HG03280 (cell line): ENCODE measurements around the gene PRMT7.

Source experiments
- ATAC-seq: cut with Tn5 transposase; IDR thresholded peaks from one replicate; pipeline ENCODE4 v1.9.1; 2021; ENCODE audit warnings: mild to moderate bottlenecking, moderate library complexity; ENCODE audit not compliant: unreplicated experiment

Gene PRMT7

DNA sequence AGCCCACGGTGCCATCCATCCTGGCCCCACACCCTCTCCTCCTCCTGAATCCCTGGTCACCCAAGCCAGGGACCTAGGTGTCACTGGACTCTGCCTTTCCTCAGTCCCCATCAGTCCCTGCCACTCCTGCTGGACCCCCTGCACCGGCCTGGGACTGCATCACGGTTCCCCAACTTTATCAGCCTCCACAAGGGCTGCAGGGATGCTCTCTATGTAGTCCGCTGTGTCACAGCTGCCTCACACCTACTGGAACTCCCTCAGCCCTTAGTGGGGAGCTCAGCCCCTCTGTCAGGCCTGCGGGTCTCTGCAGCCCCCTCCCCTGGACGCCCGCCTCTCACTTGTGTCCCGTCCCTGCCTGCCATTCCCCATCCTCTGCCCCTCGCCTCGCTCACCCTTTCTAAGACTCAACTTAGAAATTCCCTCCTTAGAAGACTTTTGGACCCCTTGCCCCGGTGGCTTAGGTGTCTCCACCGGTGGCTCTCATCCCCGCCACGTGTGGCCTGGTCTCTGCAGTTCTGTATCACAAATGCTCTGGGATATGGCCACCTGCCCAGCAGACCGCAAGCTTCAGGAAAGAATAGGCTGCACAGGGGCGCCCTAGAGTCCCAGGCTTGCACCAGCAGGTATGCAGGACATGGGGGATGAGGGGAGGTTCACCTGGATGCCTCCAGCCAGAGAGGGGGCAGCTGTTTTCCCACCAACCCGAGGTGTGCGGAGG is 62.9 kb downstream of the PRMT7 start:
- ATAC-seq: no peak

DNA sequence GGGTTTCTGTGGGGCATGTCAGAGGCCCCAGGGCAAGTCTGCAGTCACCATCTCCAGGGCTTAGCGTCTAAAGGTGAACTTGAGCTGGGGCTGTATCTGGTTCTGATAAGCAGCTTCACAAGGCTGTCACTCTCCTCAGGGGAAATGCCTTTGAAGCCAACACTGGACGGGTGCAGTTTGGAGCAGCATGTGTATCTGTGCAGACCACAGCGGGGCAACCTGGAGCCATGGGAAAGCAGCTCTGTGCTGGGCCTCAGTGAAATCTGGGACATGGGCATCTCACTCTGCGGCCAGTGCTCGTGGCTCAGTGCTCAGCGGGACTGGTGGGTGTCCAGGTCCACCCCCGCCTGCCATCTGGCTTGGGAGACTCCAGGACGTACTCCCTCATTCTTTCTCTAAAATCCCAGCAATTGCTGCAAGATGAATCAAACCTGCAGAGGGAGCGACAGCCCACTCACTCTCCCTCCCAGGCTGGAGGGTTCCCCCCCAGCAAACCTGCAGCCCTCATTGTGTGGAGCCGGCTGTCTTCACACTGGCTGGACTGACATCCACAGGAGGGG is 63.5 kb downstream of the PRMT7 start:
- no peak for ATAC-seq

DNA sequence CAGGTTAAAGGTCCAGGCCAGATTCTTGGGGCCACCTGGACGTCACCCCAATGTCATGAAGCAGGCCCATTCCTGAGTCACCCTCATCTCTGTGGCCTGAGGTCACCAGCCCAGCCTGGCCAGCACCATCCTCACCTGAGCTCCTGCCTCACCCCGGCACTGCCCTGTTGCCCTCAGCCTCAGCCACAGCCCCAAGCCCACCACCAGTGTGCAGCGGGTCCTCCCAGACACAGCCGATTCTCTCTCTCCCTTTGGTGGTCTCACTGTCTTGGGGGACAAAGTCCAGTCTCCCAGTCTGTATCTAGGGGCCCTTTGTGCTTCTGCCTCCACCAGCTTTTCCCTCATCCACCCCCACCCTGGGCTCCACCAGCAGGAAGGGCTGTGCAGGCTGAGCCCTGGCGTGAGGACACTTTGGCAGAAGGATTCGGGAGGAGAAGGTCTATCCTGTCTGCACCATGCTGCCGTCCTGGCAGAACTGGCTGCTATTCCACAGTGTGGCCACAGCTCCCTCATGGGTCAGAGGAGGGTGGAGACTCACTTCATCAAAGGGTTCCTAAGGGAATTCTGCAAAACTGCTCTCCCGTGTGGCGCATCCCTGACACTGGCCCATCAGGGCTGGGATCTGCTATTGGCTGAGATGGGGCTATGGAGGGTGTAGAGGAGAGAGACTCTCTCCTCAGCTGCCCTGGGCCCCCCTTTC is 64.3 kb downstream of the PRMT7 start:
- ATAC-seq: no peak

DNA sequence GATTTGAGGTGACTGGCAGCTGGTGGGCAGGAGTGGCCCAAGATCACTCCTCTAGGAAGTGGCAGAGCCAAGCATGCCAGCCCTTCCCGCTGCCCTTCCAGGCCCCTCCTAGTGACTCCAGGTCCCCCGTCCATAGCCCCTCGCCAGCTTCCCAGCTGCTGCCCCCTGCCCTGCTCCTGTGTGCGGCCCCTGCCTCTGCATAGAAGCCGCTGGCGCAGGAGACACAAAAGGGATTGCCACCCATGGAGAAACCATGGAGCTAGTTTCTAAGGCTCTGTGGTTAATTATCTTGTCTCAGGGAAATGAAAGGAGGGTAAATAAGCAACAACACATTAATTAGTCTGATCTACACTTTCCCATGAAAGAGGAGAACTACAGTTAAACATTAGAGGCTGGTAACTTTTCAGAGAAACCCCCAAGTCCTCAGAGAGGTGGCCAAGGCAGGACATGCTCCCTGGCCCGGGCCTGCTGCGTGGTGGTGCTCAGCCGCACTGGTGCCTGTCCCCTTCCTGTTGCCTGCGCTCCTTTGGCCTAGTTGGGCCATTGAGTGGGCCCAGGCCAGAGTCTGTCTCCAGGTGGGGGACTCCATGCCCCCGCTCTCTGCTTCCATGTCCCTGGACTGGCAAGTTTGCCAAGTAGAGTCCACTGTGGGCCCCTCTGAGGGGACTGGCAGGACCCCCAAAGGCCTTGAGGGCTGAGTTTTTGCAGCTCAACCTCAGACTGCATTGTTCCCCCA is 65.2 kb downstream of the PRMT7 start:
- ATAC-seq: no peak

DNA sequence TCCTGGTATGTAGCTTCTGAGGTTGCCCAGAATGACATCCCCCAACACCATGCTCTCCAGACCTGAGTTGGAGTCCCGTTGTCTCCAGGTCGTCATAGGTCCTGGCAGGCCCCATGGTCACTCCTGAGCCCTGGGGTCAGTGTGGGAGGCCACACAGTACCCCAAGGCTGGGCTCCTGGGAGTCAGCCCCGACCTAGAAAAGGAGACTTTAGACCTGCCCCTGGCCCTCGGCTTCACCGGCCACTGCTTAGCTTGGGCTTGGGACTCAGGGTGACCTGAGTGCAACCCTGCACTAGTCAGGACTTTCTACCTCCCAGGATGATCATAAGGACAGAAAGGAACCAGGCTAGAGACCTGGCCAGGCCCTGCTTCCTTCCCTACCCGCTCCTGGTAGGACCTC is 65.8 kb downstream of the PRMT7 start:
- ATAC-seq: no peak

DNA sequence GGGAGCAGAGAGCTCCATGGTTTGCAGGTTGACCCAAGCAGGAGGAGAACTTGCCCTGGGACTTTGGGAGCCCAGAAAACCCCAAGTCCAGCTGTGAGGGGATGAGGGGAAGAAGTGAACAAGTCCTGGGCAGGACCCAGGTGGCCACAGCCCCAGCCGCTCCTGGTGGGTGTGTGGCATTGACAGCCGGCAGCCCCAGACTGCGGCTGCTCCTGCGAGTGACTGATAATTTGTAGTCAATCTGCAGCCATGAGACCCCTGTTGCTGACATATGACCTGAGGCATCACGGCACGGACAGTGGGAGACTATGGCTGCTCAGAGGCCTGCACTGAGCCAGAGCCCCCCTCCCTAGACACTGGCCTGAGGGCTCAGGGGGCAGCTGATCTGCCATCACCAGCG is 66.4 kb downstream of the PRMT7 start:
- ATAC-seq: no peak

DNA sequence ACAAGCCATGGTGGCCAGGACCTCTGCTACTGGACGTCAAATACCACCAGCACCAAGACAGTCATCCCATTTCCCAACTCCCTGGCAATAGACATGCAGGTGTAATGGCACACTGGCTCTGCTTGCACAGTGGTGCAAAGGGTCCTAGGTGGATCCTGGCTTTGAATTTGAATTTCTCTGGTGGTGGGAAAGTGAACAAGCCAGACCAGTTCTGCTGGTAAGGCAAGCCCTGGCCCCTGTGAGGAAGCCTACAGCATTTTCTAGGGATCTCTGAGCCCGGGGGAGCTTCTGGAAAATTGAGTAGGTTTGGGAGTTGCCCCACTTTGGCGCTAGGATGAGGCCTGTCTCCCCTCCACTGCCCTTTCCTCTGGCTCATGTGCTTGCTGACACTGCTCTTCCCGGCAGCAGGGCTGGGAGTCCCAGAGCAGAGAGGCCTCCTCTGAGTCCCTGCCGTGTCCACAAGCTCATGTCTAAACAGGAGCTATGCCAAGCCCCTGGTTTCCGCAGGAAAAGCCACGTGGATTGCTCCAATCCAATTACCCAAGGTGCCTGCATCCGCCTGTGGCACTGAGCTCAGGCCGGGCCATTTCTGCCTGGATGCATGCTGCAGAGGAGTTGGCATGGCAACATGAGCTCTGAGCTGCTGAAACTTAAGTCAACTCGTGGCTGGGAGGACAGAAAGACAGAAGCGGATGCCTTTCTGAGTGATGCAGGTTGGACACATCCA is 67.0 kb downstream of the PRMT7 start:
- ATAC-seq: no peak

DNA sequence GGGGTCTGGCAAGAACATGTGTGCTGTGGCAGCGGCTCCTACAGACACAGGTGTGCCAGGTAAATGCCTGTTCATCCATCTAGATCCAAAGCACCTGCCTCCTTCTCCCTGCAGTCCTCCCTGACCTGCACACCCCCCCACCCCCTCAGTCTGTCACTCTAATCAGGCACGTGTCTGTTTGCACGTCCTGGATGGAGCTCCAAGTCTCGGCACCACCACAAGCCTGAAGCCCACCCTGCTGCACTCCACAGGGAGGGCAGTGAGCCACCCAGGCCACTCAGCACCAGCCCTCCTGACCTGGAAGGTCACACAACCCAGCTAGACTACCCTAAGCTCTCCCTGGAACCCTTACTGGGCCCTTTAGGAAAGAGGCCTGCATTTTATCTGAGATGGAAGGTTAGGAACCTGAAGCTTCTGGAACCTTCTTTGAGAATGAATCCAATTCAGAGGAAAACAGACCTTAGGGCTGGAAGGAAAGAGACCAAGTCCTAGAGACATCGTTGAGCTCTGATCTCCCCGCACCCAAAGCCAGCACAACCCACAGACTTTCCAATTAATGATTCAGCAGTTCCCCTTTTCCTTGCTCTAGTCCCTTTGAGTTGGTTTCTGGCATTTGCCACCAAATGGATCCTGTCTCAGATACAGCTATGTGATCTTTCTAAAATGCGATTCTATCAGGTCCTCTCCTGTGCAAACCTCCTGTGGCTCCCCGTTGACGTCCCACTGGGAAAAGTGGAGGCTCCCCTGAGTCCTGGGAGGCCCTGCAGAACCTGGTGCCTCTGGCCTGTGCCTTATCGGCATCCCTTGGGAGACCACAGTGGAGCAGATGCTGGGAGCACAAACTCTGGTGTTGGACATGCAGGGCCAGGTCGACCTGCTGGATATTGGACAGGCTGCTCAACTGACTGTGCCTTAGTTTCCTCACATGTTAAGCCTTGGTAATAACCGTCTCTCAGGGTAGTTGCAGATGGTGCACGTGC is 67.9 kb downstream of the PRMT7 start:
- ATAC-seq: no peak

DNA sequence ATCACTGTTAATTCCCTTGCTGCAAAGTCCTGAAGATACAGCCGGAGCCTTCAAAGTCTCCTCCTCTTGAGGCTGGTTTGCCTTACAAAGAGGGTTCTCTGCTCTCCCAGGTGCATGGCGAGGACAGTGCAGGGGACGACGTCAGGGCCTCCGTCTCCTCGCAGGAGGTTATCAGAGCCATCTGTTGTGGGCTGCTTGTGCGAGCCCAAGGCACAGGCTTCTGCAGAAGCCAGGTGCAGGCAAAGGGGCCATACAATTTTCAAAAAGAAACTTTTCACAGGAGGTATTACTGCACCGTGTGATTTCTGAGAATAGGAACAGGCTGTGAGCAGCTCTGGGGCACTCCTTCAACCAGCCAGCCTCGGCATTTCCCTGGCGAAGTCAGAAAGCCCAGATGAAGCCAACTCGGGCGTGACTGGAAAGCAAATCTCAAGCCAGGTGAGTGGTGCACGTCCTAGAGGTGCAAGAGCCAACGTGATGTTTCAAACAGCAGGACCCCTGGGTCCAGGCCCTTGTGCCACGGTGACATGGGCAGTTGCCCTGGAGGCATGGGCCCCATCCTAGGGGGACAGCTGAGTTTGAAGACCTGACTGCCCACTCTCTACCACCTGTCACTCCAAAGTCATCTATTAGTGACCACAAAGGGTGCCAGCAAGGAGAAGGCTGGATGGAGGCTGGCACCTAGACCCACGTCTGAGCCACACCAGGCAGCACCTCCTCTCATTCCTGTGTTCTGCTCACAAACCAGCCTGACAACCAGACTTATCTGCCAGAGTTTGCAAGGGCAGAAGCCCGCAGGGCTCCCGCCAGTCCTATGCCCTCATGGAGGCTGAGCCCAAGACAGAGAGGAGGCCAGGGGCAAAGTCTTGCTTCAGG is 68.9 kb downstream of the PRMT7 start:
- ATAC-seq: no peak

DNA sequence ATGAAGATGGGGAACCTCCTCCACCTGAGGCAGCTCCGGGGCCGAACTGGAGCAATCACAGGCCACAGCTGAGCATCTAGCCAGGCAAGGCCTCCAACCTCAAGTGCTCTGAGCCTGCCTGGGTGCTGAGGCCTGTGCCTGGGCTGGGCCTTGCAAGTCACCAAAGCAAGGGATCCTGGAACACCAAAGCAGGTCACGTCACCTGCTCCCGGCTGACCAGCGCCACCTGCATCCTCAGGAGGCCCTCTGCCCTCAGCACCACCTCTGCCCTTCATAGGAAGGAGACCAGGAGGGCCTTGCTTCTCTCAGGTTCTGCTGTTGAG is 69.5 kb downstream of the PRMT7 start:
- no peak for ATAC-seq

DNA sequence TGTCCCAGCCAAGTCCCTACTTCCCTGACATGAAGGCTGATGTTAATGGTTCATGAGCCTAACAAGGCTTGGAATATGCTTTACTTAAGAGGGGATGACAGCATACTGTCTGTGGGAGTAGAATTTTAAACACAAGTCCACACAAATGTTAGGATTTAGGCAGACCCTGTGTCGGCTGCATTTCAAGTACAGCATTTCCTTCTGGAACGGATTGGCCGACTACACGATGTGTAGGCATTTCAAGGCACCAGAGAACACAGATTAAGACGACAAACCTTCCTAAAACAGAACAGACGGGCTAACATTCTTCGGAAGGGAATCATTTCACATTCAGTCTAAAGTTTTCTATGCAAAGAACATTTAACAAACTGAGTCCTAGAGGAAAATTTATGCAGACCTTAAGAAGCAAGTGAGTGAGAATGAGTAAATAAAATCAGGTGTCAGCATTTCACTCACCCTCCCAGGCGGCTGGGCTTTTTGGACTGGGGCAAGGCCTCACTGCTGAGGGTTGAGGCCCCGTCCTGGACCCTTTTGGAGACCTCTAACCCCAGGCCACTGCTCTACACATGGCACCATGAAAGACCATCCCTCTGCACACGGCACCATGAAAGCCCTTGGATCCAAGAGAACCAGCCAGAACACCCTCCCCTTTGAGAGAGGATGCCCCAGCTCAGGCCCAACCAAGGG is 70.0 kb downstream of the PRMT7 start:
- no peak for ATAC-seq

DNA sequence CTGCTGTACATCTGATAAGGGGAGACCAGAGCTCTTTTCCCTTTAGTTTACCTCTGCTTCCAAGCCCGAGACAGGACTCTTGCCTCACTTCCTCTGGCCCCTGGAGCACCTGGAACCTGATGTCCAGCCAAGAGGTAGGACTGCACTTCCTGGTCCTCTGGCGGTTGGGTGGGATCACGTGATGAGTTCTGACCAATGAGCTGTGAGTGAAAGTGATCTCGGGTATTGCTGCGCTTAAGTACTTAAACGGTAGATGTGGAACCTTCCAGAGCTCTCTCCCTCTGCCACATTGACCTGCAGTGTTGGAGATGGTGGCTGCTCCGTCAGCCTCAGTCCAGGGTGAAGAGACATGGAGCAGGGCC is 70.5 kb downstream of the PRMT7 start:
- no peak for ATAC-seq

DNA sequence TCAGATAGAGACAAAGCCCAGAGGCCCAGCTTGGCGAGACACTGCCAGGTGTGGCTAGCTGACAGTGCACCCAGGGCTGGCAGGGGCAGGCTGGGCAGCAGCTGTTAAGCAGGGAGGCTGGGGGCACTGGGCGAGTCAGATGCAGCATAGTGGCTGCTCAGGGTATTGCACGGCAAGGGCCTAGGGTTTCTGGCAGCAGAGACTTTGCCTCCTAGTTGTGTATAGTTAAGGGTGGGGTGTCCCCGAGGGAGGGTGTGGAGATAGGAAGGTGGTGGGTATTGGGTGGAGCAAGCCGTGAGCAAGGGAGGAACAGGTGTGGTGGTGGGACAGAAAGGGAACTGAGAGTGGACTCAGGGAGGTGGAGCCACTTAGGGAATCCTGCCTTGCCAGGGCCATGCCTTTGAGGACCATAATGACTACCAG is 71.5 kb downstream of the PRMT7 start:
- no peak for ATAC-seq

DNA sequence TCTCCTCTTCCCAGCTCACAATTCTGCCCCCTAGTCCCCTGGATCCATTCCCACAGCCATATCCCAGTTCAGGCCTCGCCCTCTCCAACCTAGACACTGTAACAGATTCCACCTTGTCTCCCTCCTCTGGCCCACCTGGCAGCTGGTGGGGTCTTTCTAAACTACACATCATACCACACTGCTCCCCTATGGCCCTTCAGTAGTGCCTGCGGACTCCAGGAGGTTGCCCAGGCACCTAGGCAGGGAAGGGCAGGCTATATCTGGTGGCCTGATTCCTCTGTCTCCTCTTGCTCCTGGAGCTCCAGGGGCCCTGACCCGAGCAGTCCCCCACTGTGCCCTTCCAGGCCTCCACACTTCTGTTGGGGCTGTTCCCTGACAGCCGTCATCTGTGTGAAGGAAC is 73.0 kb downstream of the PRMT7 start:
- ATAC-seq: no peak

DNA sequence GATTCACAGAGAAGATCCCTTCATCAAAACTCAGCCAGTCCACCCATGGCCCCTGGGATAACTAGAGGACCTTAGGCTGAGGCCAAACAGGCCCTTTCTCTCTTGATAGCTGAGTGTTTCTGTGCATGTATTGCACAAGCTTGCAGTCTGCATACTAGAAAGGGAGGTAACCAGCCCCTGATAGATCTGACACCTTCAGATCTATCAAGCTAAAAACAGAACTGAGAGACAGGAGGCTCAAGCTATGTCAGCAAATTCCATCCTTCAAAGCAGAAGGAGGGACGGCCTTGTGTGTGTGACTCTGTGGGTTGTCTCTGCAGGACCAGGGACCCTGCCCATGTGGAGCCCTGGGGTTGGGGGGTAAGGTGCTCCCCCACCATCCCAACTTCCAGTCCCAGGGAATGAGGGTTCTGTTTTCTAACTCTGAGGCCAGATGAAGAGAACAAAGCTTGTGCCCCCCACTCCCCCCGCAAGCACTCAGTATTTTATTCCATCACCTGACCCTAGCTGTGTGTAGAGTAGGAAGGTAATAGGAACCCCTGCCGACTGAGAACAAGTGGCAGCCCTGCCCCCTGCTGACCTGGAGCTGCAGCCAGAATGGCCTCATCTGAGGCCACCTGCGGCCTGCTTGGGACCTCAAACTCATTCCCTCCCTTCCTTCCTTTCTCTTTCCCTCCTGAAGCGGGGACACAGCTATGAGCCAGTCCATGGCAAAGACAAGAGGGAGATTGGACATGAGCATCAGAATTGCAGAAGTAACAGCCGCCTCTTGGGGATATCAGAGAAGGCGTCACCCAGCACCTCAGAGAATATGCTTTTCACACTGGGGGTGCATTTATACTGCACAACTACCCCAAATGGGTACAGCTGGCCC is 73.7 kb downstream of the PRMT7 start:
- ATAC-seq: no peak

DNA sequence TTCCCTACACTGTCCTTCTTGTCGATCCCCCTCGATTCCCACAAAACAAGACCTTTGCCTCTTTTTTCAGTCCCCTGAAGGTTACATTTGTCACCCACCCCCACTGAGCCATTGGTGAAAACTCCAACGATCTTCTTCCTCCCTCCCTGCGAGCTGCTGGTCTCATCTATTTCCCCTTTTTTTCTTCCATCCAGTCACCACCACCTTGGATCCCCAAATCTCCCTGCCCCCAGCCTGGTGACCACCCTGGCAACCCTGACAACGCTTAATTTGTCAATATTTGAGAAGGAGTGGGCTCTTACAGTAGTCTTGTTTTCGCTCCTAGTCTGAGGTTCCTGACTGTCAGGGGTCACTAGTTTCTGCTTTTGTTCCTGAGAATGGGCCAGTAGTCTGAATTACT is 74.6 kb downstream of the PRMT7 start:
- no peak for ATAC-seq

DNA sequence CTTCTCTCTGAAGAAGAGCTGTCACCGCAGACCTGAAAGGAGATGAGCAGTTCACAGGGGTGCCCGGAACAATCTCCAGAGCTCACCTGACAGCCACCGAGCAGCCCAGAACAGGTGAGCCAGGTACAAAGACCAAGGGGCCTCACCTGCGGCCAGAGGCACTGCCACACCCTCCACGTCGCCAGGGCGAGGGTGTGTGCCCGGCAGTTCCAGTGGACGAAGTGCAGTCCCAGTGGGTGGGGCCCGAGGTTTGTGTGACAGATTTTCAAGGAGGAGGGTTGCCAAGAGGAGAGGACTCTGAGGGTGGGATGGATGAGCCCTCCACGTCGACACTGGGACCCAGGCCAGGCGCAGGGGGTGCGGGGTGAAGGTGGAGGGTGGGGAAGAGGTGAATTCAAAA is 75.8 kb downstream of the PRMT7 start:
- no peak for ATAC-seq

DNA sequence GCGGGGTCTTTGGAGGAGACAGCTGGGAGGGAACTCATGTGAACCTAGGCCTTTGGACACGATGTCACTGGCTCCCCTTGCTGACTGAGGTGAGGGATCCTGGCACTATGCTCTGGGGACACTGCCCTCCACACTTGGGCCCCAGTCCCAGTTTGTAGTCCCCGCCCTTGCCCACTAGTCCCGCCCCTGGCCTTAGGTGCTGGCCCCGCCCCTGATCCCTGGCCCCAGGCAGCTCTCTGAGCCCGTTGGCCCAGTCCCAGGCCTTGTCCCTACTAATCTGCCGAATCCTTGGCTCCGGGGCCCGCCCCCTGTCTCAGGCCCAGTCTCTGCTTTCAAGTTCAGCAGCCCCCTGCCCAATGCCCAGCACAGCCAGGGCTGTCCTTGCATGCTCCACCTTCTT is 76.5 kb downstream of the PRMT7 start:
- no peak for ATAC-seq
